Liver (tissue), 9 donors: ENCODE data around the gene BICDL1. TPM values are rescaled to one million over a fixed set of nuclear protein-coding genes. Genes with fewer than 3 reads are reported as not detected.

Experiments
- DNase-seq: peaks from one replicate; pipeline ENCODE4 v3.0.0-alpha.2; 2017; ENCODE audit warnings: low spot score
- H3K27ac ChIP-seq, 2 donors: one replicate each; pipeline ENCODE4 v1.7.0; 2013; ENCODE audit warnings: inconsistent platforms in 2 of 2, low read length in 2 of 2, control low read depth in 1 of 2, low read depth in 1 of 2, mild to moderate bottlenecking in 1 of 2
- H3K27me3 ChIP-seq, 4 donors: one replicate each; pipeline versions ENCODE4 v1.6.1 to v1.7.0; 2013; ENCODE audit warnings: low read length in 3 of 4, inconsistent platforms in 1 of 4, mild to moderate bottlenecking in 1 of 4, moderate library complexity in 1 of 4; ENCODE audit not compliant: control insufficient read depth in 4 of 4, insufficient read depth in 4 of 4
- H3K36me3 ChIP-seq, 4 donors: one replicate each; pipeline versions ENCODE4 v1.6.1 to v1.7.0; 2013; ENCODE audit warnings: low read length in 3 of 4, mild to moderate bottlenecking in 3 of 4, low read depth in 1 of 4, moderate library complexity in 1 of 4; ENCODE audit not compliant: control insufficient read depth in 4 of 4, insufficient read depth in 3 of 4
- H3K4me1 ChIP-seq, 4 donors: one replicate each; pipeline versions ENCODE4 v1.6.1 to v1.7.0; 2013; ENCODE audit warnings: low read length in 3 of 4, mild to moderate bottlenecking in 3 of 4, moderate library complexity in 1 of 4; ENCODE audit not compliant: control insufficient read depth in 4 of 4, insufficient read depth in 4 of 4
- H3K4me3 ChIP-seq, 3 donors: one replicate each; pipeline versions ENCODE4 v1.6.1 to v1.7.0; 2013; ENCODE audit warnings: low read length in 3 of 3, control low read depth in 1 of 3, low read depth in 1 of 3, mild to moderate bottlenecking in 1 of 3
- H3K9ac ChIP-seq, 2 donors: one replicate each; pipeline ENCODE4 v1.7.0; 2013; ENCODE audit warnings: low read length in 2 of 2, mild to moderate bottlenecking in 2 of 2, moderate library complexity in 2 of 2, control low read depth in 1 of 2, low read depth in 1 of 2
- H3K9me3 ChIP-seq, 4 donors: one replicate each; pipeline versions ENCODE4 v1.6.1 to v1.7.0; 2013; ENCODE audit warnings: low read length in 3 of 4; ENCODE audit not compliant: control insufficient read depth in 4 of 4
- EGR1 ChIP-seq, 2 donors: IDR thresholded peaks; 2 replicates each; pipeline ENCODE4 v1.6.1; 2016 to 2018; ENCODE audit warnings: antibody characterized with exemption in 2 of 2, low read depth in 2 of 2
- FOXA1 ChIP-seq: IDR thresholded peaks from 2 replicates; pipeline ENCODE4 v1.6.1; 2016; ENCODE audit warnings: antibody characterized with exemption
- FOXA2 ChIP-seq: IDR thresholded peaks from 2 replicates; pipeline ENCODE4 v1.6.1; 2016; ENCODE audit warnings: antibody characterized with exemption
- GABPA ChIP-seq, 2 donors: IDR thresholded peaks in 1 of 2; conservative IDR thresholded peaks in 1 of 2; 2 replicates each; pipeline ENCODE4 v1.6.1; 2016; ENCODE audit warnings: antibody characterized with exemption in 2 of 2, mild to moderate bottlenecking in 1 of 2, moderate library complexity in 1 of 2
- HNF4A ChIP-seq, 2 donors: conservative IDR thresholded peaks; 2 replicates each; pipeline ENCODE4 v1.6.1; 2016; ENCODE audit warnings: antibody characterized with exemption in 2 of 2, mild to moderate bottlenecking in 2 of 2
- HNF4G ChIP-seq: IDR thresholded peaks from 2 replicates; pipeline ENCODE4 v1.6.1; 2016; ENCODE audit warnings: antibody characterized with exemption
- JUND ChIP-seq, 2 donors: IDR thresholded peaks; 2 replicates each; pipeline ENCODE4 v1.6.1; 2016; ENCODE audit warnings: antibody characterized with exemption in 2 of 2
- RAD21 ChIP-seq, 2 donors: IDR thresholded peaks; 2 replicates each; pipeline ENCODE4 v1.6.1; 2016; ENCODE audit warnings: antibody characterized with exemption in 2 of 2, mild to moderate bottlenecking in 2 of 2
- RXRA ChIP-seq, 2 donors: IDR thresholded peaks; 2 replicates each; pipeline ENCODE4 v1.6.1; 2017 to 2018; ENCODE audit warnings: antibody characterized with exemption in 2 of 2, mild to moderate bottlenecking in 1 of 2
- SP1 ChIP-seq: IDR thresholded peaks from 2 replicates; pipeline ENCODE4 v1.6.1; 2018; ENCODE audit warnings: antibody characterized with exemption, mild to moderate bottlenecking
- YY1 ChIP-seq: IDR thresholded peaks from 2 replicates; pipeline ENCODE4 v1.6.1; 2016; ENCODE audit warnings: antibody characterized with exemption, mild to moderate bottlenecking
- WGBS: extraction: QIAGEN DNeasy Blood & Tissue Kit; methylation state at CpG from one replicate; pipeline ENCODE4 v1.1.7; 2013; 5-methylcytosine and 5-hydroxymethylcytosine counted together
- polyA plus RNA-seq, 2 donors: library from polyadenylated mRNA; stranded (reverse) in 1 of 2; unstranded in 1 of 2; fragments of 200-250 nt in 1 of 2; fragments of >200 nt in 1 of 2; fragmentation: Nextera tagmentation in 1 of 2; extraction: Ambion mirVana in 1 of 2; gene quantifications; one replicate each; pipeline versions ENCODE4 v1.2.1 to v1.2.3, GENCODE V29; 2013 to 2015
- total RNA-seq, 2 donors: library from RNA; depleted of rRNA; stranded (reverse); fragments of >200 nt; gene quantifications; one replicate each; pipeline ENCODE4 v1.2.3, GENCODE V29; 2014
- TF ChIP-seq, protein P1 (sequence below): fragments of 150-350 bp; IDR thresholded peaks from 2 replicates; pipeline ENCODE4 v1.5.1; 2017; ENCODE audit warnings: improper control_type of control experiment, low read depth, low read length; ENCODE audit not compliant: missing input control
- TF ChIP-seq, protein P2 (sequence below): IDR thresholded peaks from 2 replicates; pipeline ENCODE4 v1.6.1; 2016; ENCODE audit warnings: antibody characterized with exemption
- TF ChIP-seq, protein P3 (sequence below): IDR thresholded peaks from 2 replicates; pipeline ENCODE4 v1.6.1; 2016; ENCODE audit warnings: antibody characterized with exemption, mild to moderate bottlenecking
- TF ChIP-seq, protein P4 (sequence below): IDR thresholded peaks from 2 replicates; pipeline ENCODE4 v1.6.1; 2016; ENCODE audit warnings: antibody characterized with exemption
- TF ChIP-seq, protein P5 (sequence below): IDR thresholded peaks from 2 replicates; pipeline ENCODE4 v1.6.1; 2016; ENCODE audit warnings: antibody characterized with exemption
- donor health status: healthy.
- donor health status: healthy.
- donor health status: healthy.
- donor health status: healthy.
- donor health status: healthy.

Gene BICDL1
- total and polyA plus RNA-seq, 4 donors: 0.65 to 3.8 (median 2.3) TPM

DNA sequence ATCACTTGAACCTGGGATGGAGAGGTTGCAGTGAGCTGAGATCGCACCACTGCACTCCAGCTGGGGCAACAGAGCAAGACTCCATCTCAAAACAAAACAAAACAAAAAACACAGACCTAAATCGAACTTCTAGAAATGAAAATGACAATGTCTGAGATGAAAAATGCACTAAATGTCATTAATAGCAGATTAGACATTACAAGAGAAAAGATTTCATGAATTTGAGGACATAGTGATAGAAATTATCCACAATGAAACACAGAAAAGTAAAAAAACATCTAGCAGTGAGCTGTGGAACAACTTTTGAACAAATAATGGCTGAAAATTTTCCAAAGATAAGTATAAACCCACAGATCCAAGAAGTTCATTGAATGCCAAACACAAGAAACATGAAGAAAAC lies 35.2 kb downstream of the BICDL1 start:
- no peak for DNase-seq

DNA sequence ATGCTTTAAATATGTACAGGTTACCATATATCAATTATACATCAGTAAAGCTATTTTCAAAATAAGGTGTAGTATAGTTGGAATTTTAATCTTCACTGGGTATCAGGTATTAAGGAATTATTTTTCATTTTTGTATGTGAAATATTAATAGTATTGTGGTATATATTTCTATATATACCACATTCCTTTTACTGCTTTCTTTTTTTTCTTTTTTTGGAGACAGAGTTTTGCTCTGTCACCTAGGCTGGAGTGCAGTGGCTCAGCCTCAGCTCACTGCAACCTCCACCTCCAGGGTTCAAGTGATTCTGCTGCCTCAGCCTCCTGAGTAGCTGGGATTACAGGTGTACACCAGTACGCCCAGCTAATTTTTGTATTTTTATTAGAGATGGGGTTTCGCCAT lies 36.6 kb downstream of the BICDL1 start:
- H3K9ac ChIP-seq: no peak overlapping the region
- H3K4me1 ChIP-seq: no peaks in the 10 kb centered on the region
- H3K27ac ChIP-seq: no peak overlapping the region
- no peak overlapping the region for H3K4me3 ChIP-seq
- H3K27me3 ChIP-seq: no peaks in the 10 kb centered on the region
- no peak for DNase-seq
- 97% methylated on average over 2 of the region's 2 CpGs for WGBS
- no peaks in the 10 kb centered on the region for H3K36me3 ChIP-seq
- peaks cover 0 to 1% (median 0%) of the 10 kb centered on the region in 4 donors for H3K9me3 ChIP-seq
- no peak for TF ChIP-seq FOXA1
- no peak for TF ChIP-seq YY1
- TF ChIP-seq EGR1 (IDR thresholded peaks at IDR 0.05; ENCODE audit: low read depth in 2 of 2): no peak
- no peak for TF ChIP-seq HNF4A (conservative IDR thresholded peaks at IDR 0.05)
- TF ChIP-seq, protein P1, sequence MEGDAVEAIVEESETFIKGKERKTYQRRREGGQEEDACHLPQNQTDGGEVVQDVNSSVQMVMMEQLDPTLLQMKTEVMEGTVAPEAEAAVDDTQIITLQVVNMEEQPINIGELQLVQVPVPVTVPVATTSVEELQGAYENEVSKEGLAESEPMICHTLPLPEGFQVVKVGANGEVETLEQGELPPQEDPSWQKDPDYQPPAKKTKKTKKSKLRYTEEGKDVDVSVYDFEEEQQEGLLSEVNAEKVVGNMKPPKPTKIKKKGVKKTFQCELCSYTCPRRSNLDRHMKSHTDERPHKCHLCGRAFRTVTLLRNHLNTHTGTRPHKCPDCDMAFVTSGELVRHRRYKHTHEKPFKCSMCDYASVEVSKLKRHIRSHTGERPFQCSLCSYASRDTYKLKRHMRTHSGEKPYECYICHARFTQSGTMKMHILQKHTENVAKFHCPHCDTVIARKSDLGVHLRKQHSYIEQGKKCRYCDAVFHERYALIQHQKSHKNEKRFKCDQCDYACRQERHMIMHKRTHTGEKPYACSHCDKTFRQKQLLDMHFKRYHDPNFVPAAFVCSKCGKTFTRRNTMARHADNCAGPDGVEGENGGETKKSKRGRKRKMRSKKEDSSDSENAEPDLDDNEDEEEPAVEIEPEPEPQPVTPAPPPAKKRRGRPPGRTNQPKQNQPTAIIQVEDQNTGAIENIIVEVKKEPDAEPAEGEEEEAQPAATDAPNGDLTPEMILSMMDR: no peak
- no peak for TF ChIP-seq HNF4G
- TF ChIP-seq, protein P2, sequence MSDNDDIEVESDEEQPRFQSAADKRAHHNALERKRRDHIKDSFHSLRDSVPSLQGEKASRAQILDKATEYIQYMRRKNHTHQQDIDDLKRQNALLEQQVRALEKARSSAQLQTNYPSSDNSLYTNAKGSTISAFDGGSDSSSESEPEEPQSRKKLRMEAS: no peak
- TF ChIP-seq RAD21 (IDR thresholded peaks at IDR 0.05): no peak
- TF ChIP-seq GABPA (IDR thresholded peaks at IDR 0.05 in 1 of 2, conservative IDR thresholded peaks at IDR 0.05 in 1 of 2): no peak
- TF ChIP-seq SP1: no peak

More for the DNA sequence above, 35.2 kb downstream of the BICDL1 start:
- Histone ChIP-seq H3K36me3 (no peaks in the 10 kb centered on the region), H3K4me3 (no peak overlapping the region), H3K27ac (no peak overlapping the region), H3K4me1 (no peaks in the 10 kb centered on the region), H3K9me3 (peaks cover 0 to 1% (median 0%) of the 10 kb centered on the region in 4 donors), H3K9ac (no peak overlapping the region), H3K27me3 (no peaks in the 10 kb centered on the region)
- 89% methylated on average over 2 of the region's 2 CpGs for WGBS
- TF ChIP-seq, protein P3, sequence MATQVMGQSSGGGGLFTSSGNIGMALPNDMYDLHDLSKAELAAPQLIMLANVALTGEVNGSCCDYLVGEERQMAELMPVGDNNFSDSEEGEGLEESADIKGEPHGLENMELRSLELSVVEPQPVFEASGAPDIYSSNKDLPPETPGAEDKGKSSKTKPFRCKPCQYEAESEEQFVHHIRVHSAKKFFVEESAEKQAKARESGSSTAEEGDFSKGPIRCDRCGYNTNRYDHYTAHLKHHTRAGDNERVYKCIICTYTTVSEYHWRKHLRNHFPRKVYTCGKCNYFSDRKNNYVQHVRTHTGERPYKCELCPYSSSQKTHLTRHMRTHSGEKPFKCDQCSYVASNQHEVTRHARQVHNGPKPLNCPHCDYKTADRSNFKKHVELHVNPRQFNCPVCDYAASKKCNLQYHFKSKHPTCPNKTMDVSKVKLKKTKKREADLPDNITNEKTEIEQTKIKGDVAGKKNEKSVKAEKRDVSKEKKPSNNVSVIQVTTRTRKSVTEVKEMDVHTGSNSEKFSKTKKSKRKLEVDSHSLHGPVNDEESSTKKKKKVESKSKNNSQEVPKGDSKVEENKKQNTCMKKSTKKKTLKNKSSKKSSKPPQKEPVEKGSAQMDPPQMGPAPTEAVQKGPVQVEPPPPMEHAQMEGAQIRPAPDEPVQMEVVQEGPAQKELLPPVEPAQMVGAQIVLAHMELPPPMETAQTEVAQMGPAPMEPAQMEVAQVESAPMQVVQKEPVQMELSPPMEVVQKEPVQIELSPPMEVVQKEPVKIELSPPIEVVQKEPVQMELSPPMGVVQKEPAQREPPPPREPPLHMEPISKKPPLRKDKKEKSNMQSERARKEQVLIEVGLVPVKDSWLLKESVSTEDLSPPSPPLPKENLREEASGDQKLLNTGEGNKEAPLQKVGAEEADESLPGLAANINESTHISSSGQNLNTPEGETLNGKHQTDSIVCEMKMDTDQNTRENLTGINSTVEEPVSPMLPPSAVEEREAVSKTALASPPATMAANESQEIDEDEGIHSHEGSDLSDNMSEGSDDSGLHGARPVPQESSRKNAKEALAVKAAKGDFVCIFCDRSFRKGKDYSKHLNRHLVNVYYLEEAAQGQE: no peak
- TF ChIP-seq SP1 (no peak), JUND (IDR thresholded peaks at IDR 0.05) (no peak), FOXA2 (no peak), YY1 (no peak), RXRA (IDR thresholded peaks at IDR 0.05) (no peak), HNF4A (conservative IDR thresholded peaks at IDR 0.05) (no peak), FOXA1 (no peak), EGR1 (IDR thresholded peaks at IDR 0.05; ENCODE audit: low read depth in 2 of 2) (no peak), HNF4G (no peak)
- TF ChIP-seq, protein P2: no peak
- TF ChIP-seq, protein P1: no peak
- TF ChIP-seq, protein P4, sequence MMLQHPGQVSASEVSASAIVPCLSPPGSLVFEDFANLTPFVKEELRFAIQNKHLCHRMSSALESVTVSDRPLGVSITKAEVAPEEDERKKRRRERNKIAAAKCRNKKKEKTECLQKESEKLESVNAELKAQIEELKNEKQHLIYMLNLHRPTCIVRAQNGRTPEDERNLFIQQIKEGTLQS: no peak
- TF ChIP-seq, protein P5, sequence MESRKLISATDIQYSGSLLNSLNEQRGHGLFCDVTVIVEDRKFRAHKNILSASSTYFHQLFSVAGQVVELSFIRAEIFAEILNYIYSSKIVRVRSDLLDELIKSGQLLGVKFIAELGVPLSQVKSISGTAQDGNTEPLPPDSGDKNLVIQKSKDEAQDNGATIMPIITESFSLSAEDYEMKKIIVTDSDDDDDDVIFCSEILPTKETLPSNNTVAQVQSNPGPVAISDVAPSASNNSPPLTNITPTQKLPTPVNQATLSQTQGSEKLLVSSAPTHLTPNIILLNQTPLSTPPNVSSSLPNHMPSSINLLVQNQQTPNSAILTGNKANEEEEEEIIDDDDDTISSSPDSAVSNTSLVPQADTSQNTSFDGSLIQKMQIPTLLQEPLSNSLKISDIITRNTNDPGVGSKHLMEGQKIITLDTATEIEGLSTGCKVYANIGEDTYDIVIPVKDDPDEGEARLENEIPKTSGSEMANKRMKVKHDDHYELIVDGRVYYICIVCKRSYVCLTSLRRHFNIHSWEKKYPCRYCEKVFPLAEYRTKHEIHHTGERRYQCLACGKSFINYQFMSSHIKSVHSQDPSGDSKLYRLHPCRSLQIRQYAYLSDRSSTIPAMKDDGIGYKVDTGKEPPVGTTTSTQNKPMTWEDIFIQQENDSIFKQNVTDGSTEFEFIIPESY: no peak
